Measurements from ENCODE around the gene WASF2. TPM values are rescaled to one million over a fixed set of nuclear protein-coding genes. Genes with fewer than 3 reads are reported as not detected.
A peak's percentile ranks its signal among the peaks of the same experiment; 100 is the strongest.

WASF2 gene
- total and polyA plus RNA-seq, 2 of the 13 experiments (the other 11 are each of a cell fraction or from before 2014, with no cell fraction given): 10.4 to 27.7 TPM

DNA sequence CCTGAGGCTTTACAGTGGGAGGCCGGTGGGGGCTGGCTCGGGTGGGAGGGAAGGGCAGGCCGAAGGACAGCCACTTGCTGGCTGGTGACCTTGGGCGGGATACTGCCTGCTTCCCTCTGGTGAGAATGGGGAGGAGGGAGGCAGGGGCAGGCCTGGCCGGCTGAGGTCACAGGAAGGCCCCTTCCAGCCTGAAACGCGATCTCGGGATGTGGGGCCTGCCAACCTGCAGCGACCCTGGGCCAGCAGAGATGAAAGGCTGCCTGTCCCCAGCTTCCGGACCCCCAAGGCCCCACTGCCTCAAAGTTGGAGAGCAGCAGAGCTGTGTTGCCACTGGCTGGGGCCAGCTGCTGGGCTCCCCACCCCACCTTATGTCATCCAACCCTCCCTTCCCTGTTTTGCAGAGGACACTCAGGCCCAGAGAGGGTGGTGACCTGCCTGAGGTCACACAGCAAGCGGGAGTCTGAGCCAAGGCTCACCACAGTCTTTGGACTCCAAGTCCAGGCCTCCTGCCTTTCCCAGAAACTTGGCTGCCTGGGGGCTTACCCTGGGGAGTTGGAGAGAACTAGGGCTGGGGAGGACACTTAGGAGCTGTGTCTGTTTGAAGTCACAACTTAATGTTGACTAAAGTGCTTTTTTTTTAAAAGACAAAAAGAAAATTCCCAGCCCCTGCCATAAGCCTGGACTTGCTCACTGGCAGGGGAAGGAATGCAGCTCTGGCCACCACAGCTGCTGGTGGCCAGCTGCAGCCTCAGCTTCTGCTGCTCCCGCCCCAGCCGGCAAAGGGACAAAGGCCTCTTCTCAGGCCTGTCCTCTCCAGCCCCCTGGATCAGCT, 14.8 kb upstream of the WASF2 start (continued):
- TF ChIP-seq RXRB (CRISPR knock-in tag; IDR thresholded peaks at IDR 0.05; ENCODE audit: borderline replicate concordance) (peak; percentile 91), RNF2 (conservative IDR thresholded peaks at IDR 0.05; ENCODE audit: low read depth) (0 out of 2 replicates have a peak, but pooled peaks have one; percentile 18), HOXA3 (CRISPR knock-in tag; IDR thresholded peaks at IDR 0.05) (peak; percentile 80; the same call in 1 of the 2 replicates), ZNF564 (CRISPR knock-in tag; IDR thresholded peaks at IDR 0.05) (peak; percentile 79; the same call in 1 of the 2 replicates), SP2 (CRISPR knock-in tag; IDR thresholded peaks at IDR 0.05) (no peak), GATA4 (IDR thresholded peaks at IDR 0.05; ENCODE audit: borderline replicate concordance, low read depth) (0 out of 2 replicates have a peak, but pooled peaks have one; percentile 57), ZBTB42 (CRISPR knock-in tag; IDR thresholded peaks at IDR 0.05) (peak; percentile 78; the same call in 1 of the 2 replicates), ZNF674 (CRISPR knock-in tag; IDR thresholded peaks at IDR 0.05; ENCODE audit: low read depth) (no peak), ETV6 (CRISPR knock-in tag; conservative IDR thresholded peaks at IDR 0.05) (no peak; the same call in 1 of the 2 replicates), SIX4 (CRISPR knock-in tag; IDR thresholded peaks at IDR 0.05) (peak; percentile 95), ZNF232 (CRISPR knock-in tag; IDR thresholded peaks at IDR 0.05; ENCODE audit: borderline replicate concordance) (peak; percentile 74; the same call in 1 of the 2 replicates), SALL1 (CRISPR knock-in tag; IDR thresholded peaks at IDR 0.05) (peak; percentile 94), ZNF263 (CRISPR knock-in tag; IDR thresholded peaks at IDR 0.05) (peak; percentile 96), ZNF441 (CRISPR knock-in tag; IDR thresholded peaks at IDR 0.05; ENCODE audit: borderline replicate concordance) (peak; percentile 19; the same call in 1 of the 2 replicates), ZFP36L1 (CRISPR knock-in tag; IDR thresholded peaks at IDR 0.05) (peak; percentile 44; the same call in 1 of the 2 replicates), GABPA (IDR thresholded peaks at IDR 0.05; ENCODE audit: low read depth, low read length) (no peak), GABPA (CRISPR knock-in tag; IDR thresholded peaks at IDR 0.05; ENCODE audit: low read depth) (peak; percentile 56)
- TF ChIP-seq, protein P1, sequence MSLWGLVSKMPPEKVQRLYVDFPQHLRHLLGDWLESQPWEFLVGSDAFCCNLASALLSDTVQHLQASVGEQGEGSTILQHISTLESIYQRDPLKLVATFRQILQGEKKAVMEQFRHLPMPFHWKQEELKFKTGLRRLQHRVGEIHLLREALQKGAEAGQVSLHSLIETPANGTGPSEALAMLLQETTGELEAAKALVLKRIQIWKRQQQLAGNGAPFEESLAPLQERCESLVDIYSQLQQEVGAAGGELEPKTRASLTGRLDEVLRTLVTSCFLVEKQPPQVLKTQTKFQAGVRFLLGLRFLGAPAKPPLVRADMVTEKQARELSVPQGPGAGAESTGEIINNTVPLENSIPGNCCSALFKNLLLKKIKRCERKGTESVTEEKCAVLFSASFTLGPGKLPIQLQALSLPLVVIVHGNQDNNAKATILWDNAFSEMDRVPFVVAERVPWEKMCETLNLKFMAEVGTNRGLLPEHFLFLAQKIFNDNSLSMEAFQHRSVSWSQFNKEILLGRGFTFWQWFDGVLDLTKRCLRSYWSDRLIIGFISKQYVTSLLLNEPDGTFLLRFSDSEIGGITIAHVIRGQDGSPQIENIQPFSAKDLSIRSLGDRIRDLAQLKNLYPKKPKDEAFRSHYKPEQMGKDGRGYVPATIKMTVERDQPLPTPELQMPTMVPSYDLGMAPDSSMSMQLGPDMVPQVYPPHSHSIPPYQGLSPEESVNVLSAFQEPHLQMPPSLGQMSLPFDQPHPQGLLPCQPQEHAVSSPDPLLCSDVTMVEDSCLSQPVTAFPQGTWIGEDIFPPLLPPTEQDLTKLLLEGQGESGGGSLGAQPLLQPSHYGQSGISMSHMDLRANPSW (CRISPR knock-in tag; IDR thresholded peaks at IDR 0.05; ENCODE audit: borderline replicate concordance): 0 out of 2 replicates have a peak, but pooled peaks have one; percentile 23
- TF ChIP-seq, protein P2, sequence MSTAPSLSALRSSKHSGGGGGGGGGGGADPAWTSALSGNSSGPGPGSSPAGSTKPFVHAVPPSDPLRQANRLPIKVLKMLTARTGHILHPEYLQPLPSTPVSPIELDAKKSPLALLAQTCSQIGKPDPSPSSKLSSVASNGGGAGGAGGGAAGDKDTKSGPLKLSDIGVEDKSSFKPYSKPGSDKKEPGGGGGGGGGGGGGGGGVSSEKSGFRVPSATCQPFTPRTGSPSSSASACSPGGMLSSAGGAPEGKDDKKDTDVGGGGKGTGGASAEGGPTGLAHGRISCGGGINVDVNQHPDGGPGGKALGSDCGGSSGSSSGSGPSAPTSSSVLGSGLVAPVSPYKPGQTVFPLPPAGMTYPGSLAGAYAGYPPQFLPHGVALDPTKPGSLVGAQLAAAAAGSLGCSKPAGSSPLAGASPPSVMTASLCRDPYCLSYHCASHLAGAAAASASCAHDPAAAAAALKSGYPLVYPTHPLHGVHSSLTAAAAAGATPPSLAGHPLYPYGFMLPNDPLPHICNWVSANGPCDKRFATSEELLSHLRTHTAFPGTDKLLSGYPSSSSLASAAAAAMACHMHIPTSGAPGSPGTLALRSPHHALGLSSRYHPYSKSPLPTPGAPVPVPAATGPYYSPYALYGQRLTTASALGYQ (CRISPR knock-in tag; IDR thresholded peaks at IDR 0.05): peak; percentile 71; the same call in 1 of the 2 replicates
- TF ChIP-seq, protein P3, sequence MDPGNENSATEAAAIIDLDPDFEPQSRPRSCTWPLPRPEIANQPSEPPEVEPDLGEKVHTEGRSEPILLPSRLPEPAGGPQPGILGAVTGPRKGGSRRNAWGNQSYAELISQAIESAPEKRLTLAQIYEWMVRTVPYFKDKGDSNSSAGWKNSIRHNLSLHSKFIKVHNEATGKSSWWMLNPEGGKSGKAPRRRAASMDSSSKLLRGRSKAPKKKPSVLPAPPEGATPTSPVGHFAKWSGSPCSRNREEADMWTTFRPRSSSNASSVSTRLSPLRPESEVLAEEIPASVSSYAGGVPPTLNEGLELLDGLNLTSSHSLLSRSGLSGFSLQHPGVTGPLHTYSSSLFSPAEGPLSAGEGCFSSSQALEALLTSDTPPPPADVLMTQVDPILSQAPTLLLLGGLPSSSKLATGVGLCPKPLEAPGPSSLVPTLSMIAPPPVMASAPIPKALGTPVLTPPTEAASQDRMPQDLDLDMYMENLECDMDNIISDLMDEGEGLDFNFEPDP (CRISPR knock-in tag; conservative IDR thresholded peaks at IDR 0.05): 0 out of 2 replicates have a peak, but pooled peaks have one; percentile 51
- TF ChIP-seq, protein P4, sequence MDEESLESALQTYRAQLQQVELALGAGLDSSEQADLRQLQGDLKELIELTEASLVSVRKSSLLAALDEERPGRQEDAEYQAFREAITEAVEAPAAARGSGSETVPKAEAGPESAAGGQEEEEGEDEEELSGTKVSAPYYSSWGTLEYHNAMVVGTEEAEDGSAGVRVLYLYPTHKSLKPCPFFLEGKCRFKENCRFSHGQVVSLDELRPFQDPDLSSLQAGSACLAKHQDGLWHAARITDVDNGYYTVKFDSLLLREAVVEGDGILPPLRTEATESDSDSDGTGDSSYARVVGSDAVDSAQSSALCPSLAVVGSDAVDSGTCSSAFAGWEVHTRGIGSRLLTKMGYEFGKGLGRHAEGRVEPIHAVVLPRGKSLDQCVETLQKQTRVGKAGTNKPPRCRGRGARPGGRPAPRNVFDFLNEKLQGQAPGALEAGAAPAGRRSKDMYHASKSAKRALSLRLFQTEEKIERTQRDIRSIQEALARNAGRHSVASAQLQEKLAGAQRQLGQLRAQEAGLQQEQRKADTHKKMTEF (CRISPR knock-in tag; IDR thresholded peaks at IDR 0.05): peak; percentile 83
- TF ChIP-seq, protein P5, sequence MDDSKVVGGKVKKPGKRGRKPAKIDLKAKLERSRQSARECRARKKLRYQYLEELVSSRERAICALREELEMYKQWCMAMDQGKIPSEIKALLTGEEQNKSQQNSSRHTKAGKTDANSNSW (CRISPR knock-in tag; IDR thresholded peaks at IDR 0.05; ENCODE audit: borderline replicate concordance): 0 out of 2 replicates have a peak, but pooled peaks have one; percentile 42
